ENCODE measurements around the gene HACD2. TPM values are rescaled to one million over a fixed set of nuclear protein-coding genes. Genes with fewer than 3 reads are reported as not detected.

HACD2 gene
- total RNA-seq, 1 experiment from 2014 or later = 43.0 TPM

GRCh38 chr3:123568034-123568433 is 16.8 kb downstream of the HACD2 start:
- Histone ChIP-seq H3K36me3 (ENCODE audit: control insufficient read depth in 1 of 2, insufficient read depth in 2 of 2, low read length in 2 of 2) (no peaks in the 10 kb centered on the region; a peak in 2 of 4 replicates), H3K9me3 (ENCODE audit: control insufficient read depth in 1 of 2, insufficient read depth in 1 of 2, low read depth in 1 of 2, low read length in 2 of 2) (no peaks in the 10 kb centered on the region), H3K9me2 (ENCODE audit: insufficient read depth) (no peaks in the 10 kb centered on the region), H3K27ac (ENCODE audit: low read depth, low read length) (no peak overlapping the region), H4K20me1 (ENCODE audit: insufficient read depth) (no peaks in the 10 kb centered on the region), H2AFZ (ENCODE audit: low read depth, low read length, poor library complexity, severe bottlenecking) (no peak overlapping the region), H3K4me1 (ENCODE audit: control insufficient read depth in 1 of 2, insufficient read depth in 2 of 2, low read length in 2 of 2) (no peaks in the 10 kb centered on the region), H3K4me2 (ENCODE audit: low read length) (no peak overlapping the region), H3K4me3 (replicated peaks in 1 of 2; ENCODE audit: low read depth in 1 of 2, low read length in 2 of 2) (no peak overlapping the region), H3K27me3 (ENCODE audit: insufficient read depth, low read length) (no peaks in the 10 kb centered on the region), H3K9ac (ENCODE audit: low read length) (no peak overlapping the region), H3K79me2 (ENCODE audit: insufficient read depth, low read length) (peaks cover 13% of the 10 kb centered on the region)
- ChIA-PET POLR2A (no interaction called here), RAD21 (ENCODE audit: low non-redundant PET in 1 of 2, low total read pairs in 2 of 2, uncharacterized antibody in 2 of 2, unreplicated experiment in 2 of 2) (no interaction called here), CTCF (no interaction called here)
- BruUV-seq (replicated peaks) = no TSS peak
- ATAC-seq = no peak
- intact Hi-C loops (cut with micrococcal nuclease) = no loop called here
- no peak for DNase-seq (ENCODE audit: low read depth, low spot score)
- TF ChIP-seq YY1 (IDR thresholded peaks at IDR 0.05; ENCODE audit: extremely low read depth, insufficient replicate concordance, low read depth, low read length) (no peak), ZNF274 (IDR thresholded peaks at IDR 0.05; ENCODE audit: low read depth, low read length) (no peak), SIN3A (IDR thresholded peaks at IDR 0.05; ENCODE audit: low read depth) (no peak), SRF (IDR thresholded peaks at IDR 0.05; ENCODE audit: low read depth) (no peak), CEBPB (IDR thresholded peaks at IDR 0.05; ENCODE audit: low read depth) (no peak), ZFX (IDR thresholded peaks at IDR 0.05) (no peak), MAX (IDR thresholded peaks at IDR 0.05) (no peak), EGR1 (IDR thresholded peaks at IDR 0.05; ENCODE audit: low read depth) (no peak), ATF3 (IDR thresholded peaks at IDR 0.05) (no peak)

- no peaks in the 10 kb centered on the region; the same call in 1 of the 2 replicates for H4K20me1 ChIP-seq (ENCODE audit: insufficient read depth)
- peaks cover 9% of the 10 kb centered on the region; the same call in 1 of the 2 replicates for H3K79me2 ChIP-seq (ENCODE audit: insufficient read depth, low read length)
- no peak overlapping the region for H3K4me3 ChIP-seq (replicated peaks in 1 of 2; ENCODE audit: low read depth in 1 of 2, low read length in 2 of 2)
- H3K9me2 ChIP-seq (ENCODE audit: insufficient read depth) = no peaks in the 10 kb centered on the region
- no peaks in the 10 kb centered on the region for H3K9me3 ChIP-seq (ENCODE audit: control insufficient read depth in 1 of 2, insufficient read depth in 1 of 2, low read depth in 1 of 2, low read length in 2 of 2)
- H3K27me3 ChIP-seq (ENCODE audit: insufficient read depth, low read length) = no peaks in the 10 kb centered on the region
- CTCF ChIA-PET = no interaction called here
- DNase-seq (ENCODE audit: low read depth, low spot score) (no peak), ATAC-seq (no peak)
- BruUV-seq (replicated peaks) = no TSS peak
- H3K27ac ChIP-seq (ENCODE audit: low read depth, low read length) = no peak overlapping the region
- no peak overlapping the region for H3K9ac ChIP-seq (ENCODE audit: low read length)
- RAD21 ChIA-PET (ENCODE audit: low non-redundant PET in 1 of 2, low total read pairs in 2 of 2, uncharacterized antibody in 2 of 2, unreplicated experiment in 2 of 2) = no interaction called here
- POLR2A ChIA-PET = no interaction called here
- H3K4me1 ChIP-seq (ENCODE audit: control insufficient read depth in 1 of 2, insufficient read depth in 2 of 2, low read length in 2 of 2) = no peaks in the 10 kb centered on the region
- H2AFZ ChIP-seq (ENCODE audit: low read depth, low read length, poor library complexity, severe bottlenecking) = no peak overlapping the region
- H3K36me3 ChIP-seq (ENCODE audit: control insufficient read depth in 1 of 2, insufficient read depth in 2 of 2, low read length in 2 of 2) = no peaks in the 10 kb centered on the region; a peak in 1 of 4 replicates
- no peak overlapping the region for H3K4me2 ChIP-seq (ENCODE audit: low read length)
- intact Hi-C loops (cut with micrococcal nuclease) = no loop called here
- TF ChIP-seq JUND (IDR thresholded peaks at IDR 0.05) = no peak
- TF ChIP-seq ZNF274 (IDR thresholded peaks at IDR 0.05; ENCODE audit: low read depth, low read length) = no peak
- no peak for TF ChIP-seq FOSL1 (IDR thresholded peaks at IDR 0.05; ENCODE audit: low read depth)
- no peak for TF ChIP-seq CTCF (IDR thresholded peaks at IDR 0.05 in 2 of 3, conservative IDR thresholded peaks at IDR 0.05 in 1 of 3; ENCODE audit: borderline replicate concordance in 1 of 3, insufficient read depth in 1 of 3, low read depth in 2 of 3, low read length in 2 of 3)
- no peak for TF ChIP-seq SP1 (IDR thresholded peaks at IDR 0.05; ENCODE audit: low read depth)
- TF ChIP-seq EZH2phosphoT487 (IDR thresholded peaks at IDR 0.05; ENCODE audit: borderline replicate concordance) = no peak
- no peak for TF ChIP-seq YY1 (IDR thresholded peaks at IDR 0.05; ENCODE audit: extremely low read depth, insufficient replicate concordance, low read depth, low read length)
- TF ChIP-seq TCF7L2 (IDR thresholded peaks at IDR 0.05; ENCODE audit: borderline replicate concordance, extremely low read depth, insufficient read depth, insufficient read length) = no peak
- TF ChIP-seq ELF1 (IDR thresholded peaks at IDR 0.05; ENCODE audit: borderline replicate concordance, low read depth) = no peak
- no peak for TF ChIP-seq RAD21 (IDR thresholded peaks at IDR 0.05; ENCODE audit: low read depth)
- no peak for TF ChIP-seq EGR1 (IDR thresholded peaks at IDR 0.05; ENCODE audit: low read depth)
- TF ChIP-seq ZBTB33 (IDR thresholded peaks at IDR 0.05; ENCODE audit: extremely low read depth, insufficient replicate concordance, low read length) = no peak
- no peak for TF ChIP-seq SRF (IDR thresholded peaks at IDR 0.05; ENCODE audit: low read depth)
Measured at GRCh38 chr3:123564056-123564455, 20.8 kb downstream of the HACD2 start.

All from HCT116 (cell line).